HEK293 (cell line): ENCODE results near the gene CXorf65.

Experiments used
- CTCF ChIA-PET: fragments of 350-600 bp; formaldehyde crosslinking; extraction: SDS; loops from one replicate; lab custom pipeline; 2021; ENCODE audit warnings: antibody characterized with exemption; lab: Yijun Ruan, JAX
- POLR2A ChIA-PET: fragments of 300-600 bp; formaldehyde crosslinking; extraction: SDS; loops from one replicate; lab custom pipeline; 2020; ENCODE audit warnings: antibody characterized with exemption, inconsistent platforms; lab: Yijun Ruan, JAX
- H3K27ac ChIP-seq: fragments of 200-500 bp; sonication (Bioruptor generic); 2 replicates; pipeline ENCODE4 v1.5.1; 2014; ENCODE audit warnings: low read depth, low read length, control low read depth, inconsistent platforms; ENCODE audit errors: extremely low read depth
- H3K36me3 ChIP-seq, 2 experiments: fragments of 200-500 bp in 1 of 2; sonication (Bioruptor generic) in 1 of 2; 1 replicate in 1 of 2; 2 replicates in 1 of 2; pipeline ENCODE4 v1.5.1; 2014 to 2017; ENCODE audit warnings: inconsistent platforms in 2 of 2, low read length in 2 of 2; ENCODE audit not compliant: control insufficient read depth in 2 of 2, insufficient read depth in 1 of 2
- H3K4me1 ChIP-seq: fragments of 200-500 bp; sonication (Bioruptor generic); 2 replicates; pipeline ENCODE4 v1.5.1; 2014; ENCODE audit warnings: mild to moderate bottlenecking, low read length, inconsistent platforms; ENCODE audit not compliant: control insufficient read depth, insufficient read depth
- H3K4me3 ChIP-seq: 2 replicates; pipeline ENCODE4 v1.5.1; 2011; ENCODE audit warnings: low read depth, mild to moderate bottlenecking, control low read depth, low read length, moderate library complexity
- H3K9me3 ChIP-seq: fragments of 200-500 bp; sonication (Bioruptor generic); 2 replicates; pipeline ENCODE4 v1.5.1; 2014; ENCODE audit warnings: low read depth, low read length, inconsistent platforms; ENCODE audit not compliant: control insufficient read depth, insufficient read depth
- CTCF ChIP-seq: fragments of 450-650 bp; formaldehyde crosslinking; IDR thresholded peaks from 2 replicates; pipeline ENCODE4 v1.5.1; 2016; ENCODE audit warnings: missing biosample characterization, missing genetic modification characterization
- MZF1 ChIP-seq: fragments of 450-650 bp; formaldehyde crosslinking; IDR thresholded peaks from 2 replicates; pipeline ENCODE4 v1.5.1; 2017; ENCODE audit warnings: missing biosample characterization, missing genetic modification characterization, borderline replicate concordance
- PRDM2 ChIP-seq: fragments of 450-650 bp; formaldehyde crosslinking; IDR thresholded peaks from 2 replicates; pipeline ENCODE4 v1.5.1; 2016; ENCODE audit warnings: missing biosample characterization, missing genetic modification characterization, borderline replicate concordance
- SCRT1 ChIP-seq: fragments of 450-650 bp; formaldehyde crosslinking; IDR thresholded peaks from 2 replicates; pipeline ENCODE4 v1.5.1; 2016; ENCODE audit warnings: missing biosample characterization, missing genetic modification characterization, borderline replicate concordance
- ZBTB17 ChIP-seq: fragments of 450-650 bp; formaldehyde crosslinking; IDR thresholded peaks from 2 replicates; pipeline ENCODE4 v1.5.1; 2016; ENCODE audit warnings: missing biosample characterization, missing genetic modification characterization
- ZIC2 ChIP-seq: fragments of 450-650 bp; formaldehyde crosslinking; IDR thresholded peaks from 2 replicates; pipeline ENCODE4 v1.5.1; 2016; ENCODE audit warnings: missing biosample characterization, missing genetic modification characterization
- ZNF184 ChIP-seq: fragments of 450-650 bp; IDR thresholded peaks from 2 replicates; pipeline ENCODE4 v1.5.1; 2018; ENCODE audit warnings: missing biosample characterization, mild to moderate bottlenecking, missing genetic modification characterization
- ZNF394 ChIP-seq: fragments of 450-650 bp; formaldehyde crosslinking; IDR thresholded peaks from 2 replicates; pipeline ENCODE4 v1.5.1; 2016; ENCODE audit warnings: missing biosample characterization, missing genetic modification characterization, mild to moderate bottlenecking, moderate library complexity, borderline replicate concordance
- ZNF544 ChIP-seq: fragments of 450-650 bp; formaldehyde crosslinking; IDR thresholded peaks from 2 replicates; pipeline ENCODE4 v1.5.0; 2017; ENCODE audit warnings: missing biosample characterization, missing genetic modification characterization
- ZNF701 ChIP-seq: fragments of 450-650 bp; formaldehyde crosslinking; IDR thresholded peaks from 2 replicates; pipeline ENCODE4 v1.5.1; 2016; ENCODE audit warnings: missing biosample characterization, missing genetic modification characterization

Gene CXorf65

GRCh38 chrX:71100581-71101505 lies 5.7 kb downstream of the CXorf65 start:
- no peak for TF ChIP-seq ZNF394
- no peak for TF ChIP-seq MZF1 (tag by site-specific recombination)
- no peak for TF ChIP-seq SCRT1 (tag by site-specific recombination)
- peak; percentile 72 for TF ChIP-seq CTCF
- no peak for TF ChIP-seq ZNF544 (tag by site-specific recombination)
- no peak for TF ChIP-seq ZNF184 (tag by site-specific recombination)
- TF ChIP-seq, all 188 proteins: peak for 1
- peaks cover 0 to 17% of the 10 kb centered on the region in 2 experiments; a peak in 1 of 3 replicates for H3K36me3 ChIP-seq
- CTCF ChIA-PET: interaction anchor here (0.5 to 0.7 kb wide), 2 partner anchors 99 to 811 kb away, joined by 4 to 5 read pairs; partner anchors contain the start of genes KIF4A and PDZD11
- peaks cover 3% of the 10 kb centered on the region; the same call in 1 of the 2 replicates for H3K4me1 ChIP-seq
- no peak overlapping the region for H3K4me3 ChIP-seq
- H3K27ac ChIP-seq: no peak overlapping the region
- POLR2A ChIA-PET: interaction anchor here (2.9 kb wide), 1 partner anchor 18 kb away, joined by 16 read pairs; the partner anchor contains the start of gene MED12
- no peaks in the 10 kb centered on the region for H3K9me3 ChIP-seq

GRCh38 chrX:71099736-71100135 lies 6.8 kb downstream of the CXorf65 start:
- no peak overlapping the region for H3K27ac ChIP-seq

More at GRCh38 chrX:71099736-71100135, 6.8 kb downstream of the CXorf65 start:
- H3K4me3 ChIP-seq: no peak overlapping the region
- POLR2A ChIA-PET: interaction anchor here (1.2 kb wide), 2 partner anchors 19 to 27 kb away, joined by 3 to 6 read pairs; partner anchors contain the start of gene MED12
- peaks cover 0 to 17% of the 10 kb centered on the region in 2 experiments; a peak in 1 of 3 replicates for H3K36me3 ChIP-seq
- TF ChIP-seq ZBTB17 (tag by site-specific recombination): no peak
- no peak for TF ChIP-seq MZF1 (tag by site-specific recombination)
- TF ChIP-seq ZNF701 (tag by site-specific recombination): no peak
- no peak for TF ChIP-seq PRDM2
- TF ChIP-seq ZIC2 (tag by site-specific recombination): peak; percentile 29; the same call in 1 of the 2 replicates
- CTCF ChIA-PET: interaction anchor here (1.0 to 1.3 kb wide), 2 partner anchors 30 to 79 kb away, joined by 3 to 4 read pairs; no protein-coding TSS in a partner anchor
- no peaks in the 10 kb centered on the region for H3K9me3 ChIP-seq
- H3K4me1 ChIP-seq: peaks cover 3% of the 10 kb centered on the region; the same call in 1 of the 2 replicates
